BJ (cell line): ENCODE results near the gene FAIM2. TPM values are rescaled to one million over a fixed set of nuclear protein-coding genes. Genes with fewer than 3 reads are reported as not detected.
"Not testable (repeated sequence)": the region's sequence is repeated elsewhere in the genome, so short reads cannot be mapped to it uniquely, and the experiment has no call there.

Experiments
- CTCF ChIA-PET: fragments of 350-600 bp; formaldehyde crosslinking; extraction: SDS; loops from one replicate; lab custom pipeline; 2021; ENCODE audit warnings: antibody characterized with exemption, inconsistent platforms; lab: Yijun Ruan, JAX
- POLR2A ChIA-PET: fragments of 300-600 bp; sonication (Branson Sonifier 250); formaldehyde crosslinking; extraction: SDS; loops from one replicate; lab custom pipeline; 2021; ENCODE audit warnings: antibody characterized with exemption; lab: Charles Lee
- DNase-seq: peaks from one replicate; pipeline ENCODE4 v3.0.0-alpha.2; 2011; ENCODE audit warnings: low read depth
- H3K27me3 ChIP-seq: 2 replicates; pipeline ENCODE4 v1.6.0; 2011; ENCODE audit warnings: low read length; ENCODE audit not compliant: control insufficient read depth, insufficient read depth
- H3K36me3 ChIP-seq: 2 replicates; pipeline ENCODE4 v1.5.1; 2011; ENCODE audit warnings: low read length; ENCODE audit not compliant: control insufficient read depth, insufficient read depth
- H3K4me3 ChIP-seq: 2 replicates; pipeline ENCODE4 v1.5.1; 2011; ENCODE audit warnings: low read depth, mild to moderate bottlenecking, control low read depth, low read length
- polyA plus RNA-seq: library from polyadenylated mRNA; depleted of rRNA; stranded (reverse); fragments of >200 nt; gene quantifications from 2 replicates; pipeline ENCODE4 v1.2.3, GENCODE V29; 2011
- TF ChIP-seq, protein P1 (sequence below): IDR thresholded peaks from 2 replicates; pipeline ENCODE4 v1.5.1; 2011; ENCODE audit warnings: low read depth, mild to moderate bottlenecking, control low read depth, inconsistent platforms, low read length, moderate library complexity; ENCODE audit not compliant: insufficient read depth

Gene FAIM2
- polyA plus RNA-seq, 1 experiment = 3.6 TPM

DNA sequence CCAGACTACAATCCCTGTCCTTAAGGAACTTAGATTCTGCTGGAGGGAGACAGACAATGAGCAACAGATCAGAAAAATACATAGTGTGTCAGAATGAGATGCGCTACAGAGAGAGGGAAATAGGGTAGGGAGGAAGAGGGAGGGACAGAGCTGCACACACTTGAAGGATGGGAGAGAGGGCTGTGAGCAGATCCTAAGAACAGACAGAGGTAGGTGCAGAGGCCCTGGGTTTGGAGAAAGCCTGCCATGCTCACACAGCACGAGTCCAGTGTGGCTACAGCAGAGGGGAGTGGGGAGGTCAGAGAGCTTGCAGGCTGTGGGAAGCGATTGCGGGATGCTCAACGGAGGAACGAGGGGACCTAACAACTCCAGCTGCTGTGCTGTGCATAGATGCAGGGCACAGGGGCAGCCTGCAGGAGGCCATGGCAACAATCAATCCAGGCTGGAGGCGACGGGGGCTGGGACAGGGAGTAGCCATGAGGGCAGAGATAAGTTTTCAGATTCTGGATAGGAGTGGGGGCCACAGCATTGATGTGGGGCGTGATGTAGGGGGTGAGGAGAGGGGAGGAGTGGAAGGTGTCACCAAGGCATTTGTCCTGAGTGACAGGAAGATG, 20.7 kb downstream of the FAIM2 start:
- no peaks in the 10 kb centered on the region for H3K36me3 ChIP-seq
- ChIA-PET POLR2A (no interaction called here), CTCF (interaction anchor here (0.7 to 0.9 kb wide), 3 partner anchors 9 to 84 kb away, joined by 3 read pairs; no protein-coding TSS in a partner anchor)
- no peak overlapping the region for H3K4me3 ChIP-seq
- no peak for DNase-seq
- H3K27me3 ChIP-seq = peaks cover 23% of the 10 kb centered on the region
- TF ChIP-seq, protein P1, sequence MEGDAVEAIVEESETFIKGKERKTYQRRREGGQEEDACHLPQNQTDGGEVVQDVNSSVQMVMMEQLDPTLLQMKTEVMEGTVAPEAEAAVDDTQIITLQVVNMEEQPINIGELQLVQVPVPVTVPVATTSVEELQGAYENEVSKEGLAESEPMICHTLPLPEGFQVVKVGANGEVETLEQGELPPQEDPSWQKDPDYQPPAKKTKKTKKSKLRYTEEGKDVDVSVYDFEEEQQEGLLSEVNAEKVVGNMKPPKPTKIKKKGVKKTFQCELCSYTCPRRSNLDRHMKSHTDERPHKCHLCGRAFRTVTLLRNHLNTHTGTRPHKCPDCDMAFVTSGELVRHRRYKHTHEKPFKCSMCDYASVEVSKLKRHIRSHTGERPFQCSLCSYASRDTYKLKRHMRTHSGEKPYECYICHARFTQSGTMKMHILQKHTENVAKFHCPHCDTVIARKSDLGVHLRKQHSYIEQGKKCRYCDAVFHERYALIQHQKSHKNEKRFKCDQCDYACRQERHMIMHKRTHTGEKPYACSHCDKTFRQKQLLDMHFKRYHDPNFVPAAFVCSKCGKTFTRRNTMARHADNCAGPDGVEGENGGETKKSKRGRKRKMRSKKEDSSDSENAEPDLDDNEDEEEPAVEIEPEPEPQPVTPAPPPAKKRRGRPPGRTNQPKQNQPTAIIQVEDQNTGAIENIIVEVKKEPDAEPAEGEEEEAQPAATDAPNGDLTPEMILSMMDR = no peak

DNA sequence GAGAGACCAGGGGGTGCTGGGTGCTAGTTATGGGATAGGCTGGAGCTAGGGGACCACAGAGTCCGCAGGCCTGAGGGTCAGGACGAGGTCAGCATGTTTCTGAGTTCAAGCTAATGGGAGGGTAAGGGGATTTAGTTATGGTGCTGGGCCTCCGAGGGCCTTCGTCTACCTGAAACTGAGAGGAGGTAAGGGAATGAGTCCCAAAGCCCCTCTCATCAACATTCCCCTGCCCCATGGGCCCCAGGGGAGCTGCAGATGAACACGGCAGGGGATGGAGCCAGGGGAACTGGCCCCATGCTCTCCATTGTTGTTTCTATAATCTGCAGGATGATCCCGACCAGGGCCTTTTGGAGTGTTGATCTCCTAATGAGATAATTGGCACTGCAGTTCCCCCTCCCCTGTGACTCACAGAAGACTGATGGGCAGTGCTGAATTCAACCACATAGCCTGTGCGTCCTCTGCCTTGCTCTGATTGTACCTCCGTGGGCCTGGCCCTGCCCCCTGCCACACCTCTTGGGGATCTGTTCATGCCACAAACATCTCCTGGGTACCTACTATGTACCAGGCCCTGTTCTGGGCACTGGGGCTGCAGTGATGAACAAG, 21.4 kb downstream of the FAIM2 start:
- H3K27me3 ChIP-seq = peaks cover 18% of the 10 kb centered on the region
- CTCF ChIA-PET = interaction anchor here (0.9 to 1.6 kb wide), 2 partner anchors 13 to 15 kb away, joined by 3 to 7 read pairs; no protein-coding TSS in a partner anchor
- H3K4me3 ChIP-seq = no peak overlapping the region
- no peak for DNase-seq
- TF ChIP-seq, protein P1 = no peak
- no peaks in the 10 kb centered on the region for H3K36me3 ChIP-seq
- POLR2A ChIA-PET = no interaction called here

DNA sequence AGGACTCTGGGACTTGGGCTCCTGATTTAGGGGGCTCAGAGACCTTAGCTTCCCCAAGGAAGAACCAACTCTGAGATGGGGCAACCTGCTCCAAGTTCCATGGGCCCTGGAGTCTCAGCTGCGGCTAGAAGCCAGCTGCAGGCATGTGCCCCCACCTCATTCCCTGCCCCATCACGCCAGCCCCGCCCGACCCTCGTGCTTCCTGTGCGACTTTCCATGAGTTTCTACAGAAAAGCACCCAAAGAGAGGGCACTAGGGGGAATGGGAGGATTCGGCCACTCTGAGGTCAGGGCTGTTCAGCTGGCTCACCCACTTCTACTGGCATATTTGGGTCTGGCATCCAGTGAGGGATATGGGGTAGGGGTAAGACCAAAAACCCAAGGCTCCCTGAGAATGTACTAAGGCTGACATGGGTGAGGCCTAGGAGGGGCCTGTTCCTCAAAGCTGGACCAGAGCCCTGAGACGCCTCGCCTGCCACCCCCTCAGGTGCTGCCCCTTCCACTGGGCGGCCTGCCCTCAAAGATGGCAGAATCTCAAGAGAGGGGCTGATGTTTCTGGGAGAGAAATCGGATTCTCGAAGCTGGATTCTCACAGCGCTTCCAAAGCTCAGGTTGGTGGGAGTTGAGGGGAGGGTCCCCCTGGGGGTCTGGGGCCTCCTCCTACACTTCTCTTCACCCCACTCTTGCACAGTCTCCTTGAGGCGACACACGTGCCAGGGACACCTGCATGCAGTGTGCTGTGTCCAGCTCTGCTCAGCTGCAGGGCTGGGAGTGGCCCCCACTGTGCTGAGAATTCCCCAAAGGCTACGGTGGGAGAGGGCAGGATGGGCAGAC, 22.1 kb downstream of the FAIM2 start:
- peaks cover 14% of the 10 kb centered on the region for H3K27me3 ChIP-seq
- ChIA-PET CTCF (interaction anchor here (0.6 to 1.6 kb wide), 4 partner anchors 10 to 54 kb away, joined by 3 to 7 read pairs (median 4); partner anchors contain the start of gene NCKAP5L), POLR2A (no interaction called here)
- H3K4me3 ChIP-seq = no peak overlapping the region
- TF ChIP-seq, protein P1 = no peak
- DNase-seq = no peak
- no peaks in the 10 kb centered on the region for H3K36me3 ChIP-seq

DNA sequence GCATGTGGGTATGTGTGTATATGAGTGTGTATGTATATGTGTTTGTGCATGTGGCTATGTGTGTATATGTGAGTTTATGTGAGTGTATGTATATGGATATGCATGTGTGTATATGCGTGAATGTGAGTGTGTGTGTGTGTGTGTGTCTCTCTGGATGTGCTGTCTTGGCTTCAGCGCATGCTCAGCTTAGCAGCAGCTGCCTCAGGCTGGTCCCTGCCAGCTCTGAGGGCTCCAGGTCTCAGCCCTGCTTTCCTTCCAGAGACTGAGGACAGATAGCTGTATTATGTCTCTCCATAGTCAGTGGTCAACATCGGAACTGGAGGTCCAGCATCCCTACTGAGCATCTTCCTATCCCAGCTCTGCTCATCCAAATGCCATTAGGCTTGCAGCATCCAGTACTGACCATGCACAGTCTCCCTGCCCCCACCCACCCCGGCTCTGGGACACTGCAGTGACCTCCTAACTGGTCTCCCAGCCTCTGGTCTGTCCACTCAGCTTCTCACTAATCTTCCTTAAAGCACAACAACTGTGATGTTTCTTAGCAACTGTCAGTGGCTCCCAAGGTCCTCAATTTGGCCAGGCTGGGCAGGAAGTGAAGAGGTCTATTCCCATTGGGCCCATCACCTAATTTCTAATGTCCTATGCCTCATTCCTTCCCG, 22.8 kb downstream of the FAIM2 start:
- Histone ChIP-seq H3K27me3 (peaks cover 11% of the 10 kb centered on the region), H3K4me3 (no peak overlapping the region), H3K36me3 (no peaks in the 10 kb centered on the region)
- TF ChIP-seq, protein P1 = no peak
- ChIA-PET POLR2A (no interaction called here), CTCF (interaction anchor here (0.6 to 1.6 kb wide), 4 partner anchors 9 to 53 kb away, joined by 3 to 7 read pairs (median 4); partner anchors contain the start of gene NCKAP5L)
- no peak for DNase-seq

DNA sequence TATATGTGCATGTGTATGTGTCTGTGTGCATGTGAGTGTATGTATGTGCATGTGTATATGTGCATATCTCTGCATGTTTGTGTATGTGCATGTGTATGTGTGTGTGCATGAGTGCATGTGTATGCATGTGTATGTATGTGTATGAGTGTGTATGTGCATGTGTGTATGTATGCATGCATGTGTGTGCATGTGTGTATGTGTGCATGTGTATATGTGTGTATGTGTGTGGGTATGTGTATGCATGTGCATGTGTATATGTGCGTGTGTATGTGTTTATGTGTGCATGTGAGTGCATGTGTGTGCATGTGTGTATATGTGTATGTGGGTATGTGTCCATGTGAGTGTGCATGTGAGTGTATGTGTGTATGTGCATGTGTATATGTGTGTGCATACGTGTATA, 24.6 kb downstream of the FAIM2 start:
- POLR2A ChIA-PET, H3K4me3 ChIP-seq, CTCF ChIA-PET, H3K27me3 ChIP-seq, H3K36me3 ChIP-seq, DNase-seq: not testable (repeated sequence)
